MCF 10A (cell line): ENCODE measurements around the gene YEATS2. TPM values are rescaled to one million over a fixed set of nuclear protein-coding genes. Genes with fewer than 3 reads are reported as not detected.

Experiments
- BruUV-seq: library from RNA; stranded (reverse); fragments of 400-500 nt; replicated peaks from 2 replicates; lab custom pipeline; 2021; lab: Mats Ljungman, UMichigan
- CTCF ChIA-PET: fragments of 300-600 bp; sonication (Branson Sonifier 250); formaldehyde crosslinking; extraction: SDS; loops from one replicate; lab custom pipeline; 2021; ENCODE audit warnings: antibody characterized with exemption, inconsistent platforms; lab: Yijun Ruan, JAX
- POLR2A ChIA-PET: fragments of 300-600, 350-650 bp; sonication (Branson Sonifier 250); formaldehyde crosslinking; extraction: SDS; loops from one replicate; lab custom pipeline; 2020; ENCODE audit warnings: antibody characterized with exemption, inconsistent platforms; lab: Yijun Ruan, JAX
- DNase-seq: peaks from one replicate; pipeline ENCODE4 v3.0.0-alpha.2; 2018; ENCODE audit not compliant: unreplicated experiment
- H3K27ac Mint-ChIP-seq: one replicate; pipeline ENCODE4 v1.8.0; 2022; ENCODE audit warnings: mild to moderate bottlenecking, low read depth, mixed read lengths; ENCODE audit not compliant: unreplicated experiment
- H3K27me3 Mint-ChIP-seq: one replicate; pipeline ENCODE4 v1.8.0; 2022; ENCODE audit warnings: mixed read lengths; ENCODE audit not compliant: insufficient read depth, unreplicated experiment
- H3K36me3 Mint-ChIP-seq: one replicate; pipeline ENCODE4 v1.8.0; 2022; ENCODE audit warnings: mild to moderate bottlenecking, moderate library complexity, mixed read lengths; ENCODE audit not compliant: insufficient read depth, unreplicated experiment
- H3K4me1 Mint-ChIP-seq: one replicate; pipeline ENCODE4 v1.8.0; 2022; ENCODE audit warnings: mixed read lengths; ENCODE audit not compliant: insufficient read depth, unreplicated experiment
- H3K4me3 Mint-ChIP-seq: one replicate; pipeline ENCODE4 v1.8.0; 2022; ENCODE audit warnings: mild to moderate bottlenecking, moderate library complexity, mixed read lengths; ENCODE audit not compliant: unreplicated experiment
- H3K9me3 Mint-ChIP-seq: one replicate; pipeline ENCODE4 v1.8.0; 2022; ENCODE audit warnings: mixed read lengths; ENCODE audit not compliant: unreplicated experiment
- CTCF ChIP-seq: fragments of 200-600 bp; IDR thresholded peaks from one replicate; pipeline ENCODE4 v1.8.0; 2022; ENCODE audit warnings: antibody characterized with exemption, mild to moderate bottlenecking; ENCODE audit not compliant: unreplicated experiment
- intact Hi-C: fragments of 100-400 bp; cut with micrococcal nuclease; formaldehyde crosslinking; loops from 2 replicates; pipeline ENCODE4 v1.14.1; 2022
- total RNA-seq: library from RNA; stranded (reverse); gene quantifications from 2 replicates; pipeline ENCODE4 v1.2.3, GENCODE V29; 2022

Gene YEATS2
- total RNA-seq, 1 experiment from 2014 or later, result 29.4 TPM

- H3K27ac Mint-ChIP-seq, result no peak overlapping the region
- H3K4me1 Mint-ChIP-seq, result peaks cover 9% of the 10 kb centered on the region
- H3K36me3 Mint-ChIP-seq, result peaks cover 16% of the 10 kb centered on the region
- DNase-seq, result no peak
- ChIA-PET CTCF (no interaction called here), POLR2A (interaction anchor here (1.9 kb wide), 1 partner anchor 12 kb away, joined by 5 read pairs; no protein-coding TSS in a partner anchor)
- H3K9me3 Mint-ChIP-seq, result no peaks in the 10 kb centered on the region
- intact Hi-C loops, result no loop called here
- no TSS peak for BruUV-seq
- no peak overlapping the region for H3K4me3 Mint-ChIP-seq
- TF ChIP-seq CTCF, result no peak
- H3K27me3 Mint-ChIP-seq, result no peaks in the 10 kb centered on the region
Observed at GRCh38 chr3:183816681-183817510, 119.3 kb downstream of the YEATS2 start.

- ChIA-PET POLR2A (no interaction called here), CTCF (no interaction called here)
- Mint-ChIP-seq H3K4me3 (no peak overlapping the region), H3K27ac (no peak overlapping the region), H3K9me3 (no peaks in the 10 kb centered on the region), H3K27me3 (no peaks in the 10 kb centered on the region), H3K4me1 (peaks cover 6% of the 10 kb centered on the region), H3K36me3 (peaks cover 11% of the 10 kb centered on the region)
- no TSS peak for BruUV-seq
- no peak for TF ChIP-seq CTCF
- intact Hi-C loops, result no loop called here
- no peak for DNase-seq
Observed at GRCh38 chr3:183817639-183818038, 120.0 kb downstream of the YEATS2 start.

- BruUV-seq, result no TSS peak
- DNase-seq, result no peak
- Mint-ChIP-seq H3K4me1 (peaks cover 1% of the 10 kb centered on the region), H3K4me3 (no peak overlapping the region), H3K36me3 (peaks cover 7% of the 10 kb centered on the region), H3K27me3 (no peaks in the 10 kb centered on the region), H3K27ac (no peak overlapping the region), H3K9me3 (no peaks in the 10 kb centered on the region)
- intact Hi-C loops, result no loop called here
- POLR2A ChIA-PET, result no interaction called here
- CTCF ChIA-PET, result no interaction called here
- TF ChIP-seq CTCF, result no peak
Observed at GRCh38 chr3:183818041-183818620, 120.5 kb downstream of the YEATS2 start.
